ENCODE measurements around the gene ITPR3. TPM values are rescaled to one million over a fixed set of nuclear protein-coding genes. Genes with fewer than 3 reads are reported as not detected.

Gene ITPR3
- total and polyA plus RNA-seq, 7 donors, result 7.7 to 75.3 (median 10.2) TPM

DNA sequence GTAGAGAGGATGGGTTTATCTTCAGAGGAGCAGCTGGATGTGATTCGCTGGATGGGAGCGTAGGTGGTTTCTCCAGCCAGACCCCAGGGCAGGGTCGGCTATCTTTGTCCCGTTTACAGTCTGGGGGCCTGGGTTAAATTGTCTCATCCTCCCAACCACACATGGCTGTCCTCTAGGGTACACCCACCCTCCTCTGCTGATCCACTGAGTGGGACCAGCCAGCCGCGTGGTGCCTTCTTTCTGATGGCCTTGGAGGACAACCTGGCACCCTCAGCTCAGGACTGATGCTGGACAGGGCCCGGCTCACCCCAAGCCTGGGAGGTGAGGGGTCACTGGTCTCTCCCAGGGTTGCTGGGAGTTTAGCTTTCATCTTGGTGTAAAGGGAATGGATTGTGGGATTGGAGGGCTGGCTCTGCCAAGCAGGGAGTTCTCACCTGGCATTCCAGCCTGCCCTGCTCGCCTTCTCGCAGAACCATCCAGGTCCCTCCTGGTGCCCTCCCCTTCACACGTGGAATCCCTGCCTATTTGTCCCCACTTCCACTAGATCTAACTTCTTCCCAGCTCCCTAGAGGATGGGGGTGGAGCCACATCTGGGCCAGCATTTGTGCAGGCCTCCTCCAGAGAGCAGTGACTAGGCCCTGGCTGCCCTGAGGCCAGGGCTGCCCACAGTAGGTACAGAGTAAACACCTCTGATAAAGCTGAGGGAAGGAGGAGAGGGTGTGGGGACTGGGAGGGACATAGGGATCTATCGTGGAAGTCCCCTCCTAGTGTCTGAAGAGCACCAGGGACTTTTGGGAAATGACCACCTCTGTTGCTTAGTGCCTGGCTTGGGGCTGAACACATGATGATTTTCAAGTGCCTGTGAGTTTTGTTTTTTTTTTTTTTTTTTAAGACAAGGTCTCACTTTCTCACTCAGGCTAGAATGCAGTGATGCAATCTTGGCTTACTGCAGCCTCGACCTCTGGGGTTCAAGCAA, 1.6 kb downstream of the ITPR3 start:
- intact Hi-C loops (cut with DNase I), result no loop called here
- peak overlapping the region; percentile 72 to 84 (median 80) for H3K27ac ChIP-seq
- DNase-seq, result no peak
- no peaks in the 10 kb centered on the region for H3K9me3 ChIP-seq
- TF ChIP-seq POLR2AphosphoS5 (IDR thresholded peaks at IDR 0.05) (peak in 1 of 4 donors; percentile 19), EP300 (IDR thresholded peaks at IDR 0.05) (no peak)
- no peaks in the 10 kb centered on the region for H3K36me3 ChIP-seq
- 25 to 61% methylated on average over 12 of the region's 12 CpGs for WGBS, 2 donors
- peaks cover 0 to 40% (median 28%) of the 10 kb centered on the region in 4 donors for H3K4me1 ChIP-seq
- H3K27me3 ChIP-seq, result peaks cover 18 to 52% (median 20%) of the 10 kb centered on the region in 3 donors
- H3K4me3 ChIP-seq, result peak overlapping the region; percentile 41 to 60 (median 57)

GRCh38 chr6:33623895-33624381, 2.8 kb downstream of the ITPR3 start:
- WGBS, 2 donors, result 18 to 62% methylated on average over 6 of the region's 6 CpGs
- DNase-seq, result no peak
- peaks cover 0 to 40% (median 28%) of the 10 kb centered on the region in 4 donors for H3K4me1 ChIP-seq
- TF ChIP-seq POLR2AphosphoS5 (IDR thresholded peaks at IDR 0.05) (no peak), POLR2A (IDR thresholded peaks at IDR 0.05) (peak in 1 of 2 donors; percentile 18), CTCF (IDR thresholded peaks at IDR 0.05) (no peak), EP300 (IDR thresholded peaks at IDR 0.05) (no peak)
- no peak overlapping the region for H3K4me3 ChIP-seq
- intact Hi-C loops (cut with DNase I), result no loop called here
- no peaks in the 10 kb centered on the region for H3K9me3 ChIP-seq
- H3K27ac ChIP-seq, result peak overlapping the region in 2 of 4 donors; percentile 12 to 31
- peaks cover 18 to 52% (median 20%) of the 10 kb centered on the region in 3 donors for H3K27me3 ChIP-seq
- no peaks in the 10 kb centered on the region for H3K36me3 ChIP-seq

GRCh38 chr6:33624856-33625255, 3.7 kb downstream of the ITPR3 start:
- 13 to 71% methylated on average over 4 of the region's 4 CpGs for WGBS, 2 donors
- H3K4me1 ChIP-seq, result peaks cover 0 to 32% (median 25%) of the 10 kb centered on the region in 4 donors

DNA sequence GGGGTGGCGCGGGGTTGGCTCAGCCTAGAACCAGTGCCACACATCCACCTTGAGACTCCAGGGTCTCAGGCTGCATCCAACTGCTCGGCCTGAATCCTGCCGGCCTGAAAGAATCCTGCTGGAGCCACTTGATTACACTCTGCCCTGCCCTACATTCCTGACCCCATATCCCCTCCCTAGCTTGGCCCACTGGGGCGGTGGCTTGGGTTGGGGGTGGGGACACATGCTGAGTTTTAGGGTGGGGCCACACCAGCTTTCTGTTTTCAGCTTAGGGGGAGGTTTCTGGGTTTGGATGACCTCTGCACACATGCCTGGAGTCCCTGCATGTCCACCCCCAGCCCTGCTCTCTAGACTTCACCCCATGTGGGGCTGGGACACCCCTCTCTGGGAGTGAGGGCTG, 6.8 kb downstream of the ITPR3 start:
- no peaks in the 10 kb centered on the region for H3K36me3 ChIP-seq
- no peaks in the 10 kb centered on the region for H3K9me3 ChIP-seq
- H3K4me3 ChIP-seq, result no peak overlapping the region
- intact Hi-C loops (cut with DNase I), result no loop called here
- peaks cover 0 to 7% (median 3%) of the 10 kb centered on the region in 4 donors for H3K4me1 ChIP-seq
- H3K27ac ChIP-seq, result peak overlapping the region in 1 of 4 donors; percentile 38
- peaks cover 1 to 40% (median 4%) of the 10 kb centered on the region in 3 donors for H3K27me3 ChIP-seq
- no peak for TF ChIP-seq POLR2AphosphoS5 (IDR thresholded peaks at IDR 0.05)
- TF ChIP-seq POLR2A (IDR thresholded peaks at IDR 0.05), result no peak
- no peak for TF ChIP-seq CTCF (IDR thresholded peaks at IDR 0.05)
- no peak for TF ChIP-seq EP300 (IDR thresholded peaks at IDR 0.05)
- WGBS, 2 donors, result 54 to 70% methylated on average over 5 of the region's 5 CpGs
- no peak for DNase-seq

More at GRCh38 chr6:33624856-33625255, 3.7 kb downstream of the ITPR3 start:
- Histone ChIP-seq H3K36me3 (no peaks in the 10 kb centered on the region), H3K27ac (no peak overlapping the region), H3K4me3 (no peak overlapping the region), H3K27me3 (peaks cover 18 to 52% (median 20%) of the 10 kb centered on the region in 3 donors), H3K9me3 (no peaks in the 10 kb centered on the region)
- TF ChIP-seq POLR2AphosphoS5 (IDR thresholded peaks at IDR 0.05), result no peak
- TF ChIP-seq EP300 (IDR thresholded peaks at IDR 0.05), result no peak
- no peak for TF ChIP-seq POLR2A (IDR thresholded peaks at IDR 0.05)
- no peak for TF ChIP-seq CTCF (IDR thresholded peaks at IDR 0.05)
- intact Hi-C loops (cut with DNase I), result no loop called here
- DNase-seq, result no peak

GRCh38 chr6:33628401-33628964, 7.4 kb downstream of the ITPR3 start:
- intact Hi-C loops (cut with DNase I), result no loop called here
- DNase-seq, result no peak
- Histone ChIP-seq H3K36me3 (no peaks in the 10 kb centered on the region), H3K9me3 (no peaks in the 10 kb centered on the region), H3K27ac (peak overlapping the region in 1 of 4 donors; percentile 38), H3K4me1 (peaks cover 0 to 13% (median 8%) of the 10 kb centered on the region in 4 donors), H3K4me3 (no peak overlapping the region), H3K27me3 (peaks cover 0 to 41% (median 5%) of the 10 kb centered on the region in 3 donors)
- TF ChIP-seq POLR2AphosphoS5 (IDR thresholded peaks at IDR 0.05) (no peak), CTCF (IDR thresholded peaks at IDR 0.05) (no peak), POLR2A (IDR thresholded peaks at IDR 0.05) (no peak), EP300 (IDR thresholded peaks at IDR 0.05) (no peak)
- 40 to 74% methylated on average over 7 of the region's 7 CpGs for WGBS, 2 donors

All from sigmoid colon (tissue), 7 donors.